ENCODE results near the gene ERI2.

Gene ERI2

GRCh38 chr16:20844588-20844987 lies 38.3 kb upstream of the ERI2 start:
- TF ChIP-seq POLR2AphosphoS5 (IDR thresholded peaks at IDR 0.05; ENCODE audit: low read depth) (no peak), SPI1 (IDR thresholded peaks at IDR 0.05; ENCODE audit: borderline replicate concordance, low read depth) (no peak), CTCF (IDR thresholded peaks at IDR 0.05; ENCODE audit: insufficient read depth, low read length) (no peak), REST (IDR thresholded peaks at IDR 0.05; ENCODE audit: insufficient replicate concordance, low read depth) (no peak), GABPA (IDR thresholded peaks at IDR 0.05; ENCODE audit: low read depth) (no peak)
- no peak for DNase-seq (ENCODE audit: low read depth in 1 of 2, low spot score in 1 of 2)
- Histone ChIP-seq H3K4me3 (replicated peaks; ENCODE audit: insufficient read depth, low read length) (no peak overlapping the region), H3K27me3 (ENCODE audit: insufficient read depth, poor library complexity, severe bottlenecking) (no peaks in the 10 kb centered on the region), H3K27ac (replicated peaks) (no peak overlapping the region)

- TF ChIP-seq POLR2AphosphoS5 (IDR thresholded peaks at IDR 0.05; ENCODE audit: low read depth) (no peak), GABPA (IDR thresholded peaks at IDR 0.05; ENCODE audit: low read depth) (no peak), REST (IDR thresholded peaks at IDR 0.05; ENCODE audit: insufficient replicate concordance, low read depth) (no peak), CTCF (IDR thresholded peaks at IDR 0.05; ENCODE audit: insufficient read depth, low read length) (no peak)
- no peaks in the 10 kb centered on the region for H3K27me3 ChIP-seq (ENCODE audit: insufficient read depth, poor library complexity, severe bottlenecking)
- no peak overlapping the region for H3K27ac ChIP-seq (replicated peaks)
- DNase-seq (ENCODE audit: low read depth in 1 of 2, low spot score in 1 of 2): no peak
- no peak overlapping the region for H3K4me3 ChIP-seq (replicated peaks; ENCODE audit: insufficient read depth, low read length)
These were observed 37.8 kb upstream of the ERI2 start for GRCh38 chr16:20844054-20844453.

- no peak overlapping the region for H3K4me3 ChIP-seq (replicated peaks; ENCODE audit: insufficient read depth, low read length)
- TF ChIP-seq REST (IDR thresholded peaks at IDR 0.05; ENCODE audit: insufficient replicate concordance, low read depth): no peak
- no peak for TF ChIP-seq CTCF (IDR thresholded peaks at IDR 0.05; ENCODE audit: insufficient read depth, low read length)
- TF ChIP-seq POLR2AphosphoS5 (IDR thresholded peaks at IDR 0.05; ENCODE audit: low read depth): no peak
- no peak for TF ChIP-seq GABPA (IDR thresholded peaks at IDR 0.05; ENCODE audit: low read depth)
- no peak overlapping the region for H3K27ac ChIP-seq (replicated peaks)
- no peak for DNase-seq (ENCODE audit: low read depth in 1 of 2, low spot score in 1 of 2)
- H3K27me3 ChIP-seq (ENCODE audit: insufficient read depth, poor library complexity, severe bottlenecking): no peaks in the 10 kb centered on the region
These were observed 33.2 kb upstream of the ERI2 start for GRCh38 chr16:20839504-20839903.

Measured in HL-60 (cell line).